Skeletal muscle satellite cell (primary cell): ENCODE measurements around the gene RPL28.
A peak's percentile ranks its signal among the peaks of the same experiment; 100 is the strongest.

ENCODE experiments used
- H3K27me3 ChIP-seq: 2 replicates; pipeline ENCODE4 v1.7.0; 2013; ENCODE audit warnings: low read length; ENCODE audit not compliant: control insufficient read depth, insufficient read depth
- H3K36me3 ChIP-seq: 2 replicates; pipeline ENCODE4 v1.7.0; 2013; ENCODE audit warnings: mild to moderate bottlenecking, control low read depth, low read length; ENCODE audit not compliant: insufficient read depth
- H3K4me1 ChIP-seq: 2 replicates; pipeline ENCODE4 v1.7.0; 2013; ENCODE audit warnings: low read length; ENCODE audit not compliant: control insufficient read depth, insufficient read depth
- H3K4me2 ChIP-seq: 2 replicates; pipeline ENCODE4 v1.7.0; 2013; ENCODE audit warnings: mild to moderate bottlenecking, low read length
- H3K4me3 ChIP-seq: 2 replicates; pipeline ENCODE4 v1.7.0; 2013; ENCODE audit warnings: low read length
- H3K9ac ChIP-seq: 2 replicates; pipeline ENCODE4 v1.7.0; 2013; ENCODE audit warnings: mild to moderate bottlenecking, low read depth, low read length, moderate library complexity
- H3K9me3 ChIP-seq: replicated peaks from 2 replicates; pipeline ENCODE4 v1.7.0; 2013; ENCODE audit warnings: mild to moderate bottlenecking, control low read depth, low read length

RPL28 gene

GRCh38 chr19:55424518-55424917 lies 38.8 kb downstream of the RPL28 start:
- Histone ChIP-seq H3K9me3 (no peaks in the 10 kb centered on the region), H3K9ac (no peak overlapping the region), H3K4me1 (no peaks in the 10 kb centered on the region), H3K36me3 (no peaks in the 10 kb centered on the region), H3K4me3 (no peak overlapping the region), H3K4me2 (no peak overlapping the region), H3K27me3 (peaks cover 45% of the 10 kb centered on the region)

- H3K27me3 ChIP-seq, result peaks cover 31% of the 10 kb centered on the region
- no peaks in the 10 kb centered on the region for H3K4me1 ChIP-seq
- no peak overlapping the region for H3K4me3 ChIP-seq
- no peaks in the 10 kb centered on the region for H3K36me3 ChIP-seq
- H3K4me2 ChIP-seq, result no peak overlapping the region
- H3K9me3 ChIP-seq, result no peaks in the 10 kb centered on the region
- no peak overlapping the region for H3K9ac ChIP-seq
Observed at GRCh38 chr19:55426042-55426441, 40.3 kb downstream of the RPL28 start.

GRCh38 chr19:55431183-55431582 lies 45.5 kb downstream of the RPL28 start:
- no peak overlapping the region for H3K4me2 ChIP-seq
- H3K9ac ChIP-seq, result no peak overlapping the region
- H3K27me3 ChIP-seq, result peaks cover 15% of the 10 kb centered on the region
- H3K4me1 ChIP-seq, result no peaks in the 10 kb centered on the region
- H3K9me3 ChIP-seq, result no peaks in the 10 kb centered on the region
- H3K36me3 ChIP-seq, result no peaks in the 10 kb centered on the region
- no peak overlapping the region for H3K4me3 ChIP-seq

GRCh38 chr19:55432241-55432959 lies 46.7 kb downstream of the RPL28 start:
- Histone ChIP-seq H3K9me3 (no peaks in the 10 kb centered on the region), H3K4me3 (no peak overlapping the region), H3K27me3 (peaks cover 16% of the 10 kb centered on the region), H3K36me3 (no peaks in the 10 kb centered on the region), H3K9ac (no peak overlapping the region), H3K4me2 (no peak overlapping the region), H3K4me1 (no peaks in the 10 kb centered on the region)

GRCh38 chr19:55433292-55433691 lies 47.6 kb downstream of the RPL28 start:
- no peaks in the 10 kb centered on the region for H3K4me1 ChIP-seq
- H3K9ac ChIP-seq, result no peak overlapping the region
- H3K4me2 ChIP-seq, result no peak overlapping the region
- peaks cover 16% of the 10 kb centered on the region for H3K27me3 ChIP-seq
- no peaks in the 10 kb centered on the region for H3K36me3 ChIP-seq
- no peak overlapping the region for H3K4me3 ChIP-seq
- H3K9me3 ChIP-seq, result no peaks in the 10 kb centered on the region

GRCh38 chr19:55434356-55434919 lies 48.7 kb downstream of the RPL28 start:
- Histone ChIP-seq H3K4me3 (no peak overlapping the region), H3K4me2 (no peak overlapping the region), H3K36me3 (no peaks in the 10 kb centered on the region), H3K4me1 (no peaks in the 10 kb centered on the region), H3K27me3 (peaks cover 18% of the 10 kb centered on the region), H3K9me3 (no peaks in the 10 kb centered on the region), H3K9ac (no peak overlapping the region)

GRCh38 chr19:55435020-55435419 lies 49.3 kb downstream of the RPL28 start:
- Histone ChIP-seq H3K4me1 (no peaks in the 10 kb centered on the region), H3K4me3 (no peak overlapping the region), H3K36me3 (no peaks in the 10 kb centered on the region), H3K9ac (no peak overlapping the region), H3K4me2 (no peak overlapping the region), H3K9me3 (no peaks in the 10 kb centered on the region), H3K27me3 (peaks cover 22% of the 10 kb centered on the region)

- H3K36me3 ChIP-seq, result no peaks in the 10 kb centered on the region
- no peak overlapping the region for H3K9ac ChIP-seq
- peaks cover 40% of the 10 kb centered on the region for H3K27me3 ChIP-seq
- H3K4me1 ChIP-seq, result peaks cover 3% of the 10 kb centered on the region
- no peak overlapping the region for H3K4me3 ChIP-seq
- H3K4me2 ChIP-seq, result no peak overlapping the region
- no peaks in the 10 kb centered on the region for H3K9me3 ChIP-seq
Observed at GRCh38 chr19:55436847-55437246, 51.1 kb downstream of the RPL28 start.

GRCh38 chr19:55437410-55437809 lies 51.7 kb downstream of the RPL28 start:
- H3K4me3 ChIP-seq, result no peak overlapping the region
- H3K4me2 ChIP-seq, result no peak overlapping the region
- H3K4me1 ChIP-seq, result peaks cover 3% of the 10 kb centered on the region
- no peaks in the 10 kb centered on the region for H3K36me3 ChIP-seq
- H3K9ac ChIP-seq, result no peak overlapping the region
- H3K27me3 ChIP-seq, result peaks cover 42% of the 10 kb centered on the region
- H3K9me3 ChIP-seq, result no peaks in the 10 kb centered on the region

GRCh38 chr19:55439052-55439451 lies 53.3 kb downstream of the RPL28 start:
- no peaks in the 10 kb centered on the region for H3K9me3 ChIP-seq
- no peak overlapping the region for H3K4me2 ChIP-seq
- H3K4me3 ChIP-seq, result no peak overlapping the region
- no peak overlapping the region for H3K9ac ChIP-seq
- H3K36me3 ChIP-seq, result no peaks in the 10 kb centered on the region
- H3K27me3 ChIP-seq, result peaks cover 47% of the 10 kb centered on the region
- peaks cover 3% of the 10 kb centered on the region for H3K4me1 ChIP-seq

- H3K4me2 ChIP-seq, result peak overlapping the region; percentile 41
- no peak overlapping the region for H3K4me3 ChIP-seq
- no peaks in the 10 kb centered on the region for H3K36me3 ChIP-seq
- H3K9ac ChIP-seq, result no peak overlapping the region
- peaks cover 60% of the 10 kb centered on the region for H3K27me3 ChIP-seq
- peaks cover 3% of the 10 kb centered on the region for H3K4me1 ChIP-seq
- H3K9me3 ChIP-seq, result no peaks in the 10 kb centered on the region
Observed at GRCh38 chr19:55440411-55441105, 54.8 kb downstream of the RPL28 start.
